Measurements from ENCODE around the gene CSNK2B.

- TF ChIP-seq CTCF (IDR thresholded peaks at IDR 0.05), result no peak
- TF ChIP-seq POLR2A (IDR thresholded peaks at IDR 0.05), result no peak
These were observed 41.8 kb downstream of the CSNK2B start for GRCh38 chr6:31707701-31708100.

All from thyroid gland (tissue), 4 donors.